Loucy (cell line): ENCODE results near the gene UBL4B.

Experiments
- CTCF ChIP-seq: fragments of 200-600 bp; sonication (generic); conservative IDR thresholded peaks from 2 replicates; pipeline ENCODE4 v1.5.1; 2014; ENCODE audit warnings: mild to moderate bottlenecking, antibody characterized with exemption, low read length
- EZH2phosphoT487 ChIP-seq: fragments of 200-600 bp; IDR thresholded peaks from 2 replicates; pipeline ENCODE4 v1.6.1; 2018; ENCODE audit warnings: antibody characterized with exemption, mild to moderate bottlenecking, moderate library complexity, borderline replicate concordance

GRCh38 chr1:110106013-110106941 lies 6.0 kb upstream of the UBL4B start:
- TF ChIP-seq CTCF = peak; percentile 95
- TF ChIP-seq EZH2phosphoT487 = no peak
